GM19438 (cell line): Measurements from ENCODE around the gene PTK6.
A peak's percentile ranks its signal among the peaks of the same experiment; 100 is the strongest.
"Not testable (repeated sequence)": the region's sequence is repeated elsewhere in the genome, so short reads cannot be mapped to it uniquely, and the experiment has no call there.

Experiments used
- ATAC-seq: cut with Tn5 transposase; IDR thresholded peaks from one replicate; pipeline ENCODE4 v1.9.1; 2021; ENCODE audit warnings: low read depth; ENCODE audit not compliant: unreplicated experiment

PTK6 gene

DNA sequence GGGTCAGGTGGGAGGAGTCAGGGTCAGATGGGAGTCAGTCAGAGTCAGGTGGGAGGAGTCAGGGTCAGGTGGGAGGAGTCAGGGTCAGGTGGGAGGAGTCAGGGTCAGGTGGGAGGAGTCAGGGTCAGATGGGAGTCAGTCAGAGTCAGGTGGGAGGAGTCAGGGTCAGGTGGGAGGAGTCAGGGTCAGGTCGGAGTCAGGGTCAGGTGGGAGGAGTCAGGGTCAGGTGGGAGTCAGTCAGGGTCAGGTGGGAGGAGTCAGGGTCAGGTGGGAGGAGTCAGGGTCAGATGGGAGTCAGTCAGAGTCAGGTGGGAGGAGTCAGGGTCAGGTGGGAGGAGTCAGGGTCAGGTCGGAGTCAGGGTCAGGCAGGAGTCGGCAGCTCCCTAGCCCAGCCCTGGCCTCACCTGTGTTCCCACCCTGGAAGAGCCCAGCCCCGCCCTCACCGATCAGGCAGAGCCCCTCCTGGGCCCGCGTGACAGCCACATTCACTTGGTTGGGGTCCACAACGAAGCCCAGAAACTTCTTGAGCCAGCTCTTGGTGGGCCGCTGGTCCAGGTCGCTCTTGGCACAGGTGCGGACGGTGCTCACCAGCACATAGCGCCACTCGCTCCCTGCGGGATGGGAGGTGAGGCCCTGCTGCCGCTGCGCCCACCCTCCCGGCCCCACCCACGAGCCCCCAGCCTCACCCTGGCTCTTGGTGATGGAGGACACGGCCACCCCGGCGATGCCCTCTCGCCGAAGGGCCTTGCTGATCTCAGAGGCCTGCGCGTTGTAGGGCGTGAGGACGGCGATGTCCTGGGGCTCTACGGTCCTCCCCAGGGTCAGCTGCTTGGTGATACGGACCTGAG, 22.5 kb upstream of the PTK6 start:
- ATAC-seq: not testable (repeated sequence)

DNA sequence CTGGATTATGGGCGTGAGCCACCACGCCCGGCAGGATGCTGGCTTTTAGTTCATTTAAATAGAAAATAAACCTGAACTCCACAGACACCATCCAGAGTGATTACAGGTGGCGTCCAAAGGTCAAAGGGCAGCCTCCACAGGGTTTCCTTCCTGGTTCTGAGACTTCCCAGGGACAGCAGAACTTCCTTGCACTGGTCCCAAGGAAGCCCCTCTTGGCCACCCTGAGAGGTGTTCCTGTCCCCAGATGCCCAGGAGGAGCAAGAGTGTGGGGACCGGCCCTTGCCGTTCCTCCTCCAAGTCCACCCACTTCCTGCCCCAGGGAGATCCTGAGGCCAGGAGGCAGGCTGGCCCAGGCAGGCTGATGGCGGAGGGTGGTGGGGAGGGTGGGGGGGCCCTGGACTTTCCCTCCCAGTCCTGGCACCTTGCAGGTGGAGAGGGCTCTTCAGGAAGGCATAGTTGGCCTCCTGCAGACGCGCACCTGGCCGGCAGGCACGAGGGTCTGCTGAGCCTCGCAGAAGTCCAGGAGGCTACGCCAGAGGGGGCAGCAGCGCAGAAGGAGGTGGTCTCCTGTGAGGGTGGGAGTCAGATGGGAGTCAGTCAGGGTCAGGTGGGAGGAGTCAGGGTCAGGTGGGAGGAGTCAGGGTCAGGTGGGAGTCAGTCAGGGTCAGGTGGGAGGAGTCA, 21.8 kb upstream of the PTK6 start:
- no peak for ATAC-seq

DNA sequence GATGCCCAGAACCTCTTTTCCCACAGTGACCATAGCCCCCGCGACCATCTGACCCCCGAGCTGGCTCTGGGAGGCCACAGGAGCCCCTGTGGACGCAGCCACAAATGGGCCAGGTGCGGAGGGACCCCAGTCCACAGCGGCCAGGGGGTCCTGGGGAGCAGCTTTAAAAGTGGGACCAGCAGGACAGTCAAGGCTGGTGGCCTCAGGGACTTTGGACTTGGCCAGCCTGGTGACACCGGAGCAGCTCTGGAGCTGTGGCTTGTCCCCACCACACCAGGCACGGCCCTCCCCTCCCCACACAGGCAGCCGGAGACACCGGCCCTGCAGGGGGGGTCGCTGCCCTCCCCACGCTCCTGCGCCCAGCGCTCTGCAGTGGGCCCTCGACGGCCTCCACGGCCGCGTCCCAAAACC, 20.3 kb upstream of the PTK6 start:
- ATAC-seq: no peak

DNA sequence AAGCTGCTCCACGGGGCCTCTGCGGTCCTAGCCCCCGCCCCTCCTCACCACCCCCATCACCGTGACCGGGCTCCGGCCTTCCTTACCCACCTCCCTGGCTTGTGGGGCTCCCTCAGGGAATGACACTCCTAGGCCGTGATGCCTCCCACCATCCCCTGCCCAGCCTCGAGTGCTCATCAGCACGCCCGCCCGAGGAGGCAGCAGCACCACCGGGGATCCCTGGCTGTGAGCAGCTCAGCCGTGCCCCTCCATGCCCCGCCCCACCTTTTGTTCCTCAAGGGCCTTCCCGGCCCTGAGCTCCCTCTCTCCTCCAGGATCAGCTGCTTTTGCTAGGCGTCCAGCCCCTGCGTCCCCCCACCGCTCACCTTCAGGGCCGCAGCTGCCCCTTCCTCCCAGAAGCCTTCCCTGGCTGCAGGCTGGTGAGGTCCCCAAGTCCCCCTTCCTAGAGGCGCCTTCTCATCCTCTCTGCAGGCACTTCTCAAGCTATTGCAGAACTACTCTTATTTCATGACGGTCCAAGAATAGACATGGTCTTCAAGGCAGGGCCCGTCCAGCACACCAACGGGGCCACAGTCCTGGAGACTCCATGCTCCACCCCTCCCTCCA, 19.8 kb upstream of the PTK6 start:
- no peak for ATAC-seq

DNA sequence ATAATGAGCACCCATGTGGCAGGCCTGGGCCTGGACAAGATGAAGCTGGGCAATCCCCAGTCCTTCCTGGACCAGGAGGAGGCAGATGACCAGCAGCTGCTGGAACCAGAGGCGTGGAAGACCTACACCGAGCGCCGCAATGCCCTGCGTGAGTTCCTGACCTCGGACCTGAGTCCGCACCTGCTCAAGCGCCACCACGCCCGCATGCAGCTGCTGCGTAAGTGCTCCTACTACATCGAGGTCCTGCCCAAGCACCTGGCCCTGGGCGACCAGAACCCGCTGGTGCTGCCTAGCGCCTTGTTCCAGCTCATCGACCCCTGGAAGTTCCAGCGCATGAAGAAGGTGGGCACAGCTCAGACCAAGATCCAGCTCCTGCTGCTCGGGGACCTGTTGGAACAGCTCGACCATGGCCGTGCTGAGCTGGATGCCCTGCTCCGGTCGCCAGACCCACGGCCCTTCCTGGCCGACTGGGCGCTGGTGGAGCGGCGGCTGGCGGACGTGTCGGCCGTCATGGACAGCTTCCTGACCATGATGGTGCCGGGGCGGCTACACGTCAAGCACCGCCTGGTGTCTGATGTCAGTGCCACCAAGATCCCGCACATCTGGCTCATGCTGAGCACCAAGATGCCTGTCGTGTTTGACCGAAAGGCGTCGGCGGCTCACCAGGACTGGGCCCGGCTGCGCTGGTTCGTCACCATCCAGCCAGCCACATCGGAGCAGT, 18.6 kb upstream of the PTK6 start:
- ATAC-seq: no peak

DNA sequence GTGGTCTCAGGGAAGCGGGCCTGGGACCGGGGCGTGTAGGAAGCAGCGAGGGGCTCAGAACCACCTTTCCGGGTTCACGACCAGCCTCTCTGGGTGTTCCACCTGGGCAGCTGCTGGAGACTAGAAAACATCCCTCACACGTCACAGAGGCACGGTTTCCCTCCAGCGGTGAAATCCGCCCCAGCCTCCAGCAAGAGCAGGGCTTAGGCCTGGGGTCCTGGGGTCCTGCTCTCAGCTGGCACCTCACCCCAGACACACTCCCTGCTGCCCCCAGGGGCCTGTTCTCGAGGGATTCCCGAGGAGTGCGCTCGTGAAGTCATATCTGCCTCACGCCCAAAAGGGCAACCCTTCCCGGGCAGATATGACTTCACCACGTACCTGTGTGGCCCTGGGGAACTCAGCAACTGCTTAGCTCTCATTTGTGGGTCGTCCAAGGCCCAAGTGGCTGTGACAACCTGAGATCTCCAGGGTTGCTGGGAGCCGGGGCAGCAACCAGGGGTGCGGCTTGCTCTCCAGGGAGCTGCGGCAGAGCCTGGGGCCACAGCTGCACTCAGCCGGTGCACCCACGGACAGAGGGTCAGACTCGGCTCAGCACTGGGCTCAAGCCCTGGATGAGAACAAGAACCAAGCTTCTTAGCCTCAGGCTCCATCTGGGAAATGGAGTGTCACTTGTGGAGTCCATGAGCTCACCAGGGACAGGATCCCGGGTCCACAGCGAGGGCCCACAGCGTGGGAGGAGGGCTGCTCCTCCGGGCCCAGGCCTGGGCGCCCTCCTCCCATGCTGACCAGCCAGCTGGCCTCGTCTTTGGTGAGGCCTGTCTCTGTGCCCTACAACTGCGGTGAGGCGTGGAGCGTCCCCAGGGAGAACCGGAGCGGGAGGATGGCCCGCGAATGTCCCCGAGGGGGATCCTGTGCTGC, 17.4 kb upstream of the PTK6 start:
- no peak for ATAC-seq

DNA sequence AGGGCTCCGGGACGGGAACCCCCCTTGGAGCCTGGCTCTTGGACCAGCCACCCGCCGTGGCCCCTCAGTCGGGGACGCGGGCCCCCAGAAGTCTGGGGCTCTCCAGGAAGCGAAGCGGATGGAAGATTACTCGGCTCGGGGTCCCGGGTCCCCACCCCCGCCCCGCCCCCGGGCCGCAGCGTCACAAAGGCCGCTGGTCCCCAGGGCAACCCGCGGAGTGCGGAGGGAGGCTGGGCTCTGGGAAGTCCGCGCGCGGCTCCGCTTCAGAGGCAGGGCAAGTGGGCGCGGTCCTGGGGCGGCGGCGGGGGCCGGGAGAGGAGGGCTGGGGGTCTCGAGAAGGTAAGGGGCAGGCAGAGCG, 16.7 kb upstream of the PTK6 start, which contains the start of gene FNDC11:
FNDC11 (plus strand) TSS at position 227 of the 358 bp plus-strand sequence. CDS start 1,505 bp downstream, outside the sequence.
- peak; percentile 22 for ATAC-seq

DNA sequence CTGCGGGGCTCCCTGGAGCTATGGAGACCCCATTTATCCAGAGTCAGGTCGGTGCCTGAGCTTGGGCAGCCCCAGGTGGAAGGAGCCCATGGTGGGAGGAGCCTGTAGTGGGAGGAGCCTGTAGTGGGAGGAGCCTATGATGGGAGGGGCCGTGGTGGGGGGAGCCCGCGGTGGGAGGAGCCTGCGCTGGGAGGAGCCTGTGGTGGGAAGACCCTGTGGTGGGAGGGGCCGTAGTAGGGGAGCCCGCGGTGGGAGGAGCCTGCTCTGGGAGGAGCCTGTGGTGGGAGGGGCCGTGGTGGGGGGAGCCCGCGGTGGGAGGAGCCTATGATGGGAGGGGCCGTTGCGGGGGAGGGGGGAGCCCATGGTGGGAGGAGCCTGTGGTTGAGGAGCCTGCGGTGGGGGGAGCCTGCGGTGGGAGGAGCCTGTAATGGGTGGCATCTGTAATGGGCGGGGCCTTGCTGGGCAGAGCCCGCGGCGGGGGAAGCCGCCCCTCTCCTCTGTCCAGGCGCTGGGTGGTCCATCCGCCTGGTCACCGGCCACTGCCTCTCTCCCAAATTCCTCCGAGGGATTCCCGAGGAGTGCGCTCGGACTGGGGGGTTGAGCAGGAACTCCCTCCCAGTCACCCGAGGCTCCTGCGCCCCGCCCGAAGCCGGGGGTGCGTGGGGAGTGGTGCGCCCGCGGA, 16.2 kb upstream of the PTK6 start:
- ATAC-seq: peak; percentile 29

DNA sequence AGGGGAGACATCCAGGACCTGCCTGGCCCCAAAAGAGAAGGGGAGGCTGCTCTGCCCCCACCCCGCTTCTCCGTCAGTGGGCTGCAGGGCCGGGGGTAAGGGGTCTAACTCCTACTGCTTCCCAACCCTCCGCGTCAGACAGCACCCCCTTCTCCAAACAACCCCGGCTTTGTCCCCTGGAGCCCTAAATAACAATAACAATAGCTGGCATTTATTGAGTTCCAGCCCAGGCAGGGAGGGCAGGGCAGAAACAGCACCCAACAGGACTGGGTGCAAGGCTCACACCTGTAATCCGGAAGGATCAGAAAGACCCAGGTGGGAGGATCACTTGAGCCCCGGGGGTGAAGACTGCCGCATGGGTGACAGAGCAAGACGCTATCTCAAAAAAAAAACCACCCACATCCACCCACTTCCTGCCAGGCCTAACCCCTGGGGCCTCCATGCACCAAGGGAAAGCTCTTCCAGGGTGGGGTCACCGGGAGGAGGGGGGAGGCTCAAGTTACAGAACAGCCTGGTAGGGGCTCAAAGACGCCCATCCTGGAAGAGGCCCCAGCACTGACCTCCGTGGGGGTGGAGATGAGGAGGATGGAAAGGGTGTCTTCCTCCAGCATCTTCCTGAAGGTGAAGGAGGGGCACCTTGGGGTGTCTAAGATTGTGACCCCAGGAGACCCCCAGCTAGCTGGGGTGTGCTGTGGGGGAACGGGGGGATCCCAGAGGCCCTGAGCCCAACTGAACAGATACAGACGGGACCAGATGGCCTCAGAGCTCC, 15.5 kb upstream of the PTK6 start:
- ATAC-seq: peak; percentile 53

DNA sequence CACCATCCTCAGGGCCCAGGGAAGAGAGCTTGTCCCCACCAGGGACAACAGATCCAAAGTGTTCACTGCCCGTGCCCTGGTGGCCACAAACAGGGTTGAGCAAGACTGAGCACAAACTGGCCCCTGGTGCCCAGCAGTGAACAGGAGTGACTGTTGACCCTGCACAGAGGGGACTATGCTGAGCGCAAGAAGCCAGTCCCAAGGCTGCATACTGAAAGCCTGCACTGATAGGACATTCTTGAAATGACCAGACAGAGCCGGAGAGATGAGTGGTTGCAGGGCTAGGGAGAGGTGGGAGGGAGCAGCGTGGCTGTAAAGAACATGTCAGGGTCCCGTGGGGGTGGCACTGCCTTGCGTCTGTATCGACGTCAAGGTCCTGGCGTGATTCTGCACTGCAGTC, 13.9 kb upstream of the PTK6 start:
- ATAC-seq: no peak

DNA sequence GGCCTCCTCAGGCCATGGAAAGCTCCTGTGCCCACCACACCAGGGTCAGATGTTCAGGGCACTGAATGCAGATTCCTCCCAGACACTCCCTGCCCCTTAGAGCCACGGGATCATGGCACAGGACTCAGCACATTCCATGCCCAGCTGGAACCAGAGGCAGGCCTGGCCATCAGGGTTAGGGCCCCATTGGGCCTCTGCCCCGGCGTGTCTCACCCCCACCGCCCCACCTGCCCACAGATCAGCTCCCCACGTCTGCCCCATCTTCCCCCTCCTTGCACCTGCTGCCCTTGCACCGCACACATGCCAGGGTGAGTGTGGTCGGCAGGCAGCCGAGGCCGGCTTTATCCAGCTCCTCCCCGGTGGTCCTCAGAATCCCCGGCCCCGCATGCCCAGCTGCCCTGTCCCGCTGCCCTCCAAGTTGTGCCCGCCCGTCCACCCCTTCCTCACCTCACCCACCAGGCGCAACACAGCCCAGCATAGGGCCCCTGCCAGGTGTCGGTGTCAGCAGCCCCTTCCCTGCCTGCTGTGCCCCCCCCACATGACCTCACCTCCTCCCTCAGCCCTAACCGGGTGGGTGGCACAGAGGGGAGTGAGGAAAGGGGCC, 12.6 kb upstream of the PTK6 start:
- no peak for ATAC-seq

DNA sequence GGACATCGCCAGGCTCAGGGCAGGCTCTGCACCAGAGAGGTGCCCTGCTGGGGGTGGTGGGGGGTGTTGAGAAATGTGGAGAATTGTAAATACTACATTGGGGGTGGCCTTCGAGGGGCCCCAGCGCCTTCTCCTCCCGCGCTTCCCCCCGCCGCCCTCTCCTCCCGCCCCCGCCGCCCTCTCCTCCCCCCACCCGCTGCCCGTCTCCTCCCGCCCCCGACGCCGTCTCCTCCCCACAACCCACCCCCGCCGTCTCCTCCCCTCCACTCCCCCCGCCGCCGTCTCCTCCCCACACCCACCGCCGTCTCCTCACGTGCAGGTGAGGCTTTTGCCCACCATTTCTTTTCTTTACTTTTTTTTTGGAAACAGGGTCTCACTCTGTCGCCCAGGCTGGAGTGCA, 11.8 kb upstream of the PTK6 start:
- ATAC-seq: no peak

DNA sequence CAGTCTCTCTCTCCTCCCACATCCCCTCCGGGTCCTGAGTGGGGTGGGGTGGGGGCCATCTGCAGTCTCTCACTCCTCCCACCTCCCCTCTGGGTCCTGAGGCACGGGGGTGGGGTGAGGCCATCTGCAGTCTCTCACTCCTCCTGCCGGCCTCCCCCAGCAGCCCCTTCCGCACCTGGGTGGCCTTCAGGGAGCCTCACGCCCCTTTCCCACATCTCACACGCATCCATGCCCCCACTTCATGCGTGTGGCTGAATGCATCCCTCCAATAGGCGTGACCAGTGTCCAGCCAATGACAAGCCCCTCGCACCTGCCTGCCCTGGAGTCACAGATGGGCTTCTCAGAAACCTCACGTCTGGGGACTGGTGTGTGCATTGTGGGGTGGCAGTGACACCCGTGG, 11.4 kb upstream of the PTK6 start:
- no peak for ATAC-seq

DNA sequence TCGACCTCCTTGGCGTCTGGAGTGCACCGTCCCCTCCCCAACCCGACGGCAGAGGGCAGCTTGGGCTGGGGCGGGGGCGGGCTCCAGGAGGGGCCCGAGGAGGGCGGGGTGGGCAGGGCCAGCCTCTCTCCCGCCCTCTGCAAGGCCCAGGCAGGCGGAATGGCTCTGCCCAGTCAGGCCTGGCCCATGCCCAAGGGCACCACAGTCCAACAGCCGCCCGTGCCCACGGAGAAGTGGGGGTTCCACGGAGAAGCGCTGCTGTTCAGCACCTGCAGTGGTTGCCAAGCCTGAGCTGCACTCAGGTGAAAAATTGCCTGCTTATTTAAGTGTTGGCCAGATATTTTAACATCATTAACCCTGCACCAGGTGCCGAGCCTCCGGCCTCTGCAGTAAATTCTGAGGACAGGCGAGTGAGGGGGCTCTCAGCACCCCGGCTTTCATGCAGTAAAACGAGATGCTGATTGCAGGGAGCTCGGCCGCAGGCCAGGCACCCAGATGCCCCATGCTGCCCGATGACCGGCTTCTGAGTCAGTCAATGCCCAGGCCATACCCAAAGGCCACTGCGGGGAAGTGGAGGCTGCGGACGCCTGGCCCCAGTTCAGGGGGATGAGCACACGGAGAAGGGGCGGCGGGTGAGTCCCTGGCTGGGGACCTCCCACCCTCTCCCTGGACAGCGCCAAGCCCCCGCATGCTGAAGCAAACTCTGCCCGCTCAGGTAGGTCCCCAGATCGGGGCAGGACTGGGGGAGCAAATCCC, 10.7 kb upstream of the PTK6 start, which contains the start of gene SRMS:
SRMS (minus strand) TSS at position 25 of the 756 bp plus-strand sequence. CDS start 286 bp downstream, outside the sequence.
- no peak for ATAC-seq

DNA sequence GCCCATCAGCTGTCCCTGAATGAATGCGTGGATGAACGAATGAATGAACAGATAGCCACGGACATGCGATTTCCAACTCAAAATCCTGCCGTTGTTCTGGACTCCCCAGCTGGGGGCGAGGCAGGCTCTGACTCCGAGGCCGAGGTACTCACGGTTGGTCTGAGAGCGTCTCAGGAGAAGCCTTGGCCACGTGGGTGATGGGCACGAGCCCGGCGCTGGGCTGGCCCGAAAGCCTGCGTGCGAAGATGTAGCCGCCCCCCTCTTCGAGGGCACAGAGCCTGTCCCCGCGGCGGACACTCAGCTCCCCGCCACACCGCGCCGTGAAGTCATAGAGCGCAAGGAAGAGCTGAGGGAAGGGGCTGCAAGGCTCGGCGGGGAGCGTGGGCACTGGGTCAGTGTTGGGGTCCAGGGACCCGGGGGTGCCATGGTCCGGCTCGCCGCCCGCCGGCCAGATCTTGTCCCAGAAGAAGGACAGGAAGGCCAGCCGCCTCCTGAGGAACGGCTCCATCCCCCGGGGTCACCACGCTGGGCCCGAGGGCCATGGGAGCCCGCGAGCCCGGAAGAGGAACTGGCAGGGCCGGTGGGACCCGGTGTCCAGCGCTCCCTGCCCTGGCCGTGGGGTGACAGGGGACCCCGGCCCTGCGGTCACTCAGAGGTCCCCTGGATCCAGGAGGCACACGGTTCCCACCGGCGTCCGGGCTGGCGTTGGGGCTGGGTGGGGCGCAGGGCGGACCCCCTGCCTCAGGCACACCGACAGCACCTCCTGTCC, 10.0 kb upstream of the PTK6 start:
- no peak for ATAC-seq

DNA sequence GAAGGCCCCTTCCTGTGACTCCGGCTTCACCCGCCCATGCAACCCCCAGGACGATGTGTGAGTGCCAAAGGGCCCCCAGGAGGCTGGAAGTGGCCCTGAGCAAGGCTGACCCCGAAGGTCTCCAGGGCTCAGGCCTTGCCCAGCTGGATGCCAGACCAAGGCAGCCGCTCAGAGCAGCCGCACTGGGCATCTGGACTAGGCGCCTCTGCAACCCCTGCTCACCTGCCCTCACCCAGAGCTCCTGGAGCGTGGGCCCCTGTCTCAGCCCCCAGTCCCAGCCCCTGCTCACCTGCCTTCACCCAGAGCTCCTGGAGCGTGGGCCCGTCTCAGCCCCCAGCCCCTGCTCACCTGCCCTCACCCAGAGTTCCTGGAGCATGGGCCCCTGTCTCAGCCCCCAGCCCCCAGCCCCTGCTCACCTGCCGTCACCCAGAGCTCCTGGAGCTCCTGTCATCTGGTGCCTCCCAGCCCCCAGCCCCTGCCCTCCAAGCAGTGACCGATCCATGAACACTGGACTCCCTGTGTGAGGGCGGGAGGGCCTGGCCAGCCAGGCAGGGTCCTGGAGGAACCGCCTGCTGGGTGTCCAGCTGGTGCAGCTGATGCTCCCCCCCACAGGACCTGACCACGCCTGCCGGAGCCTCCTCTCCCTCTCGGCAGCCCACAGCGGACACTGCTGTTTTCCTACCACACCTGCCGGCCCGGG, 9.2 kb upstream of the PTK6 start:
- no peak for ATAC-seq
